Ascending aorta (tissue), 2 donors: ENCODE results near the gene FNDC11. TPM values are rescaled to one million over a fixed set of nuclear protein-coding genes. Genes with fewer than 3 reads are reported as not detected.

Experiments
- DNase-seq, 2 donors: peaks; one replicate each; pipeline ENCODE4 v3.0.0-alpha.2; 2019; ENCODE audit warnings: low spot score in 2 of 2
- H3K27ac ChIP-seq, 2 donors: fragments of 200-600 bp; sonication (generic); one replicate each; pipeline ENCODE4 v1.5.1; 2016 to 2017; ENCODE audit warnings: mild to moderate bottlenecking in 1 of 2
- H3K27me3 ChIP-seq: fragments of 200-600 bp; sonication (generic); one replicate; pipeline ENCODE4 v1.5.1; 2017
- H3K36me3 ChIP-seq, 2 donors: fragments of 200-600 bp; sonication (generic); one replicate each; pipeline ENCODE4 v1.5.1; 2016
- H3K4me1 ChIP-seq, 2 donors: fragments of 200-600 bp; sonication (generic); one replicate each; pipeline ENCODE4 v1.5.1; 2016 to 2017; ENCODE audit warnings: mild to moderate bottlenecking in 1 of 2
- H3K4me3 ChIP-seq, 2 donors: fragments of 200-600 bp; sonication (generic); one replicate each; pipeline ENCODE4 v1.5.1; 2016 to 2017; ENCODE audit warnings: mild to moderate bottlenecking in 1 of 2
- H3K9me3 ChIP-seq, 2 donors: fragments of 200-600 bp; sonication (generic); one replicate each; pipeline ENCODE4 v1.5.1; 2016
- CTCF ChIP-seq, 3 experiments: fragments of 200-600 bp in 2 of 3; fragments of 450-650 bp in 1 of 3; sonication (generic) in 2 of 3; IDR thresholded peaks; one replicate each; pipeline ENCODE4 v1.5.1; 2016 to 2019; ENCODE audit warnings: antibody characterized with exemption in 3 of 3, mild to moderate bottlenecking in 1 of 3, moderate library complexity in 1 of 3
- intact Hi-C: fragments of 100-400 bp; cut with DNase I; formaldehyde crosslinking; loops from one replicate; pipeline ENCODE4 v1.15.1; 2023
- total RNA-seq: library from RNA; depleted of rRNA; stranded (reverse); fragments of >200 nt; gene quantifications from one replicate; pipeline ENCODE4 v1.1.0, GENCODE V29; 2016

The FNDC11 gene
- total RNA-seq, 1 donor from 2014 or later = not detected

GRCh38 chr20:63548542-63548941 is 5.4 kb upstream of the FNDC11 start:
- H3K9me3 ChIP-seq = no peaks in the 10 kb centered on the region
- H3K36me3 ChIP-seq = no peaks in the 10 kb centered on the region
- H3K27me3 ChIP-seq = no peaks in the 10 kb centered on the region
- DNase-seq = no peak
- H3K27ac ChIP-seq = no peak overlapping the region
- intact Hi-C loops = no loop called here
- peaks cover 0 to under 1% of the 10 kb centered on the region in 2 donors for H3K4me1 ChIP-seq
- TF ChIP-seq CTCF (IDR thresholded peaks at IDR 0.05) = no peak
- H3K4me3 ChIP-seq = no peak overlapping the region

DNA sequence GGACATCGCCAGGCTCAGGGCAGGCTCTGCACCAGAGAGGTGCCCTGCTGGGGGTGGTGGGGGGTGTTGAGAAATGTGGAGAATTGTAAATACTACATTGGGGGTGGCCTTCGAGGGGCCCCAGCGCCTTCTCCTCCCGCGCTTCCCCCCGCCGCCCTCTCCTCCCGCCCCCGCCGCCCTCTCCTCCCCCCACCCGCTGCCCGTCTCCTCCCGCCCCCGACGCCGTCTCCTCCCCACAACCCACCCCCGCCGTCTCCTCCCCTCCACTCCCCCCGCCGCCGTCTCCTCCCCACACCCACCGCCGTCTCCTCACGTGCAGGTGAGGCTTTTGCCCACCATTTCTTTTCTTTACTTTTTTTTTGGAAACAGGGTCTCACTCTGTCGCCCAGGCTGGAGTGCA is 4.9 kb upstream of the FNDC11 start:
- no peaks in the 10 kb centered on the region for H3K9me3 ChIP-seq
- no peak overlapping the region for H3K27ac ChIP-seq
- H3K4me3 ChIP-seq = no peak overlapping the region
- intact Hi-C loops = no loop called here
- H3K27me3 ChIP-seq = no peaks in the 10 kb centered on the region
- DNase-seq = no peak
- no peak for TF ChIP-seq CTCF (IDR thresholded peaks at IDR 0.05)
- H3K36me3 ChIP-seq = no peaks in the 10 kb centered on the region
- peaks cover 2 to 5% of the 10 kb centered on the region in 2 donors for H3K4me1 ChIP-seq

DNA sequence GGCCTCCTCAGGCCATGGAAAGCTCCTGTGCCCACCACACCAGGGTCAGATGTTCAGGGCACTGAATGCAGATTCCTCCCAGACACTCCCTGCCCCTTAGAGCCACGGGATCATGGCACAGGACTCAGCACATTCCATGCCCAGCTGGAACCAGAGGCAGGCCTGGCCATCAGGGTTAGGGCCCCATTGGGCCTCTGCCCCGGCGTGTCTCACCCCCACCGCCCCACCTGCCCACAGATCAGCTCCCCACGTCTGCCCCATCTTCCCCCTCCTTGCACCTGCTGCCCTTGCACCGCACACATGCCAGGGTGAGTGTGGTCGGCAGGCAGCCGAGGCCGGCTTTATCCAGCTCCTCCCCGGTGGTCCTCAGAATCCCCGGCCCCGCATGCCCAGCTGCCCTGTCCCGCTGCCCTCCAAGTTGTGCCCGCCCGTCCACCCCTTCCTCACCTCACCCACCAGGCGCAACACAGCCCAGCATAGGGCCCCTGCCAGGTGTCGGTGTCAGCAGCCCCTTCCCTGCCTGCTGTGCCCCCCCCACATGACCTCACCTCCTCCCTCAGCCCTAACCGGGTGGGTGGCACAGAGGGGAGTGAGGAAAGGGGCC is 4.2 kb upstream of the FNDC11 start:
- TF ChIP-seq CTCF (IDR thresholded peaks at IDR 0.05) = no peak
- H3K27me3 ChIP-seq = no peaks in the 10 kb centered on the region

DNA sequence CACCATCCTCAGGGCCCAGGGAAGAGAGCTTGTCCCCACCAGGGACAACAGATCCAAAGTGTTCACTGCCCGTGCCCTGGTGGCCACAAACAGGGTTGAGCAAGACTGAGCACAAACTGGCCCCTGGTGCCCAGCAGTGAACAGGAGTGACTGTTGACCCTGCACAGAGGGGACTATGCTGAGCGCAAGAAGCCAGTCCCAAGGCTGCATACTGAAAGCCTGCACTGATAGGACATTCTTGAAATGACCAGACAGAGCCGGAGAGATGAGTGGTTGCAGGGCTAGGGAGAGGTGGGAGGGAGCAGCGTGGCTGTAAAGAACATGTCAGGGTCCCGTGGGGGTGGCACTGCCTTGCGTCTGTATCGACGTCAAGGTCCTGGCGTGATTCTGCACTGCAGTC is 2.9 kb upstream of the FNDC11 start:
- H3K9me3 ChIP-seq = no peaks in the 10 kb centered on the region
- no peaks in the 10 kb centered on the region for H3K27me3 ChIP-seq
- H3K27ac ChIP-seq = no peak overlapping the region
- intact Hi-C loops = no loop called here
- no peak for TF ChIP-seq CTCF (IDR thresholded peaks at IDR 0.05)
- H3K4me3 ChIP-seq = no peak overlapping the region
- no peak for DNase-seq
- H3K4me1 ChIP-seq = peaks cover 3 to 6% of the 10 kb centered on the region in 2 donors
- H3K36me3 ChIP-seq = no peaks in the 10 kb centered on the region

More for the DNA sequence above, 4.2 kb upstream of the FNDC11 start:
- peaks cover 3 to 6% of the 10 kb centered on the region in 2 donors for H3K4me1 ChIP-seq
- H3K4me3 ChIP-seq = no peak overlapping the region
- intact Hi-C loops = no loop called here
- H3K9me3 ChIP-seq = no peaks in the 10 kb centered on the region
- no peak for DNase-seq
- no peaks in the 10 kb centered on the region for H3K36me3 ChIP-seq
- no peak overlapping the region for H3K27ac ChIP-seq

GRCh38 chr20:63552481-63553249 is 1.3 kb upstream of the FNDC11 start:
- no peaks in the 10 kb centered on the region for H3K36me3 ChIP-seq
- H3K27ac ChIP-seq = no peak overlapping the region
- H3K9me3 ChIP-seq = no peaks in the 10 kb centered on the region
- H3K4me3 ChIP-seq = peak overlapping the region in 1 of 2 donors; percentile 42
- no peaks in the 10 kb centered on the region for H3K27me3 ChIP-seq
- TF ChIP-seq CTCF (IDR thresholded peaks at IDR 0.05) = no peak
- intact Hi-C loops = no loop called here
- H3K4me1 ChIP-seq = peaks cover 3 to 6% of the 10 kb centered on the region in 2 donors
- no peak for DNase-seq
